GM21447 (cell line): ENCODE data around the gene EVX2.

Experiments
- ATAC-seq: cut with Tn5 transposase; IDR thresholded peaks from one replicate; pipeline ENCODE4 v1.9.1; 2021; ENCODE audit not compliant: unreplicated experiment

Gene EVX2

GRCh38 chr2:176122052-176122682 is 38.4 kb upstream of the EVX2 start:
- no peak for ATAC-seq

- ATAC-seq: no peak
Observed at GRCh38 chr2:176121190-176122051, 37.7 kb upstream of the EVX2 start.

DNA sequence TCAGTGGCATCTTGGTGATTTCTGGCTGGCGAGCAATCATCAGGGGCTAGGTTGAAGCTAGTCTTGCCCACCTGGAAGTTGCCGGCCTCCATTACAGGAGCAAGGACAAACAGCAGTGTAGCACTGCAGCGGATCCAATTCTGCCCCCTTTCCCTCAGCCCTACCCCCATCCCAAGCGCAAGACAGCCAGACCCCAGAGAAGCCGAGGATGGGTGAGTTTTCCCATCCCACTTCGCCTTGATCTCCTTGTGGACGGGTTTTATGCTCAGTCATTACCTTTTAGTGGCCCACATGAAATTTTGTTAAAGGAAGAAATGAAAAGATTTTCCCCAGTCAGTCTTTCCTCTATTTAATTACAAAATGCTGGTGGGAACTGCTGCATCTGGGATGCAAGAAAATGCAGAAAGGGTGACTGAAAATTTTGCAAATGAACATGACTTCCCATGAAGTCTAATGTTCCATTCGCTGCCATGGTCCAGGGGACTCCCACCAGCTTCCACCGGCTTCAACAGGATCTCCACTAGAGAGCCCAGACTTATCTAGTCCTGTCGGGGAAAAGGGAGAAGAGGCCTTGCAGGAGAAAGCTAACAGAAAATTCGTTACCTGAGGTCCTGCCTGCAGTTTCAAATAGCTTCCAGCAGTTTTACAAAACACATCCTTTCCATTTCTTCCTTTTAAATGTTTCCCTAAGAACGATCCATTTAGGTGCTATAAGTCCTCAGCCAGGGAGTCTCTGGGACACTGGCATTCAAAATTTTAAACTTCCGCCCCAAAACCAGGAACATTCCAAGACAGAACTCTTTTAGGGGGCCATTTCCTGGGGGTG is 36.8 kb upstream of the EVX2 start:
- ATAC-seq: no peak

- ATAC-seq: no peak
Observed at GRCh38 chr2:176118601-176119339, 35.0 kb upstream of the EVX2 start.

- no peak for ATAC-seq
Observed at GRCh38 chr2:176117823-176118371, 34.1 kb upstream of the EVX2 start.

GRCh38 chr2:176117162-176117822 is 33.5 kb upstream of the EVX2 start:
- ATAC-seq: no peak

GRCh38 chr2:176115883-176116813 is 32.4 kb upstream of the EVX2 start, which contains the start of gene HOXD10:
HOXD10 (plus strand) TSS chr2:176116778; CDS start chr2:176116834, 56 bp downstream.
- no peak for ATAC-seq

GRCh38 chr2:176114930-176115625 is 31.3 kb upstream of the EVX2 start:
- ATAC-seq: no peak

- ATAC-seq: no peak
Observed at GRCh38 chr2:176114120-176114929, 30.6 kb upstream of the EVX2 start.

DNA sequence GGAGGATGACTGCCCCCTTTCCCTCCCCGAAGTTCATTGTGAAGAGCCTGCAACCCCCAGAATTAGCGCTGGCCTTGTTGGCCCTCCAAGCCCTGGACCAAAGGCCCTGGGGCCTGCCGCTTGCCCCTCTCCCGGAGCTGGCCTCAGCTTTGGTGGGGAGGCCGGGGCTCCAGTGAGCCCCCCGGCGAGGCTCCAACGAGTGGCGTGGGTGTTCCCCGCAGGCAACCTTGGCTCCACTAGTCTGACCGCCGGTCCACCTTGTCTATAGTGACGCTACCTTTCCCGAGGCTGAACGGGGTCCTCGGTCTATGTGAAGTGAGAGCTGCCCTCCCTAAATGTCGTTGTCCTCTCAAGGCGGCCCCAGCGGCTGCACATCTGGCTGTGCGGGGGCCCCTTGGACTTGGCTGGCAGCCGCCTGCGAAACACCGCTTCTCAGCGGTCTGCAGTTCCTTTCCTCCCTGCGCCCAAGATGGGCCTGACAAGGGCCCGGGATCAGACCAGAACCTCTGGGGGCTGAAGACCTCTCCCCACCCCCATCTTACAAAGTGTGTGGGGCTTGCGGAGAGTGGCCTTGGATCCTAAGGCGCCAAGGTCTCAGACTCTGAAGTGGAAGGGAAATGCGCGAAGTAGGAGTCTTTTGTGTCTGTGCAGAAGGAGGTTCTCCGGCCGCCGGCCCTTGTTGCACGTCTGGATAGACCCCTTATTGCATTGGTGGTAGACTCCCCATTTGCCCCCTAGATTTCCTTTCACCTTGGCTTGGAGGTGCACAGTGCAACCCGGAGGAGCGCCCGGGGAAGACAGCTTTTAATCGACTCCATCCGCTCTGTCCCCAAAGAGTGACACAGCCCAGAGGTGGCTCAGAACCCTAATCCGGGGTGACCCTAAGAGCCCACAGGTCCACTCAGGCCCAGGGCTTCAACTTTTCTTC is 28.9 kb upstream of the EVX2 start:
- no peak for ATAC-seq

DNA sequence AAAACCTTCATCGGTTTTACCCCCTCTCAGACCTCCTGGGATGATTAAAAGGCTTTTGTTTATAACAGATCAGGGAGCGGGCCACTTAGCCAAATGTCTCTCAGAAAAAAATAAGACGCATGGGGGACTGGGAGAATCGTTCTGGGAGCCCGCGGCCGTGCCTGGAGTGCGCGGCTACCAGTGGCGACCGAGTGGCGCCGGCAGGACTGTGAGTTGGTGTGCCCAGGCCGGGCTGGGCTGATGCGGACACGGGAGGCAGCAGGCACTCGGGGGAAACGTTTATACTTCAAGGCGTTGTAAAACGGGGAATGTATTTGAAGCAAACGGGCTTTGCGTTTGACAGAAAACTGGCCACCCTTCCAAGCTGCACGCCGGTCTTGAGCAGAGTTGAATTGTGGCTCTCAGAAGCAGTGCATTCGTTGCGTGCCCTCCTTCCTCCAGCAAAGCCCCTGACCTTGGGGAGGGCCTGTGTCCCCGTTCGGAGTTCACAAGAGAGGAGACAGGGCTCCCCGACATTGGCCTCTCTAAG is 28.1 kb upstream of the EVX2 start:
- ATAC-seq: no peak

GRCh38 chr2:176111309-176111663 is 27.5 kb upstream of the EVX2 start:
- no peak for ATAC-seq

DNA sequence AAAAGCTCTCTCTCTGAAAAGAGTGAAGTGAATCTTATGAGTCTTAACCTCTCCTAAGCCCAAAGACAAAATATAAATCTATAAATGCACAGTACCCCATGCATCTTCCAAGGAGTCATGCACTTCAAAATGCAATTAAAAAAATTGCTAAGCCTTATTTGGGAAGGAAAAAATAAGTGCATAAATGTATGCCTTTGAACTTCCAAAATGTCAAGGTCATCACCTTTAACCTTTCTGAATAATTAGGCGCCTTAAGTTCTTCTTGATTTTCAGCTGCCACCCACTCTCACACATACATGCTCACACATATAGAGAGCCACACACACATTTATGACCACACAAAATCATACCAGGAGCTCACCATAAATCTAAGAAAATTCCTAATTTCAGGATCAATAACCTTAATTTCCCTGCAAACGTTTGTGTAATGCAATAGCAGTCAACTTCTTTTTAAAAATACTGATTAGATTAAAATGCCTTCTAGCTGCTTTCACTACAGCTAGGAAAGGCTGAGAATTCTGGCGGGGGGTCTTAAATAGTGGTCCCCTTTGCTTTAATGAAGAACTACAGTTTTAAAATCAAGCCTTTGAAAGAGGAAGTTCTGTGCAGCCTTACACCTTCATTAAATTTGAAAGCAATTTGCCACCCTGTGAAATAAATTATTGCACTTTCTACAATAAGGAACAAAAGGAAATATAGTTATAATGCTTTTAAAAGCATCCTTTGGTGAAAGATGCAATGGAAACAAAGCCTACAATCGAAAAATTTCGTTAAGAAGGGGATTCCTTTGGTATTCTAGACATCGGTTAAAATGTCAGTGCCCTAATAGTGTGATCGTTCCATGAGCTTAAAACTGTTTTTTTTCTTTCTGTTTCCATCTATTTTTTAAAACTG is 26.9 kb upstream of the EVX2 start:
- ATAC-seq: no peak

DNA sequence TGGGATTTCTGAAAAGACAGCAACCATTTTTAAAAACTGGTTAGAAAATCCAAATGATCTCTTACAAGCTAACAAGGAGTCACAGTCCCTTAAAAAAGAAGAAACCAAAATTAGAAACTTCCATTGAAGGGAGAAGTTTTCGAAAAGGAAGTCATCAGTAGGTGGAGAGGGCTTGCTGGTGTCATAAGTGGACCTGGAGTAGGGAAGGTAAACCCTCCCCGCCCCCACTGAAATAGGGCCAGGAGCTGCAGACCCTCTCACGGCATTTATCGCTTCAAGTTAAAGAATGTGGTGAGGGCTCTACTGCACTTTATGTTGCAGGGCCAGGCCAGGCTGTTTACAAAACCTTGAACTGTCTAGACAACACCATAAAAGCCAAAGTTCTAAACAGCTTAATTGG is 26.2 kb upstream of the EVX2 start:
- ATAC-seq: no peak

GRCh38 chr2:176109192-176109901 is 25.6 kb upstream of the EVX2 start:
- ATAC-seq: no peak
